Measurements from ENCODE around the gene COL11A1.

COL11A1 gene

DNA sequence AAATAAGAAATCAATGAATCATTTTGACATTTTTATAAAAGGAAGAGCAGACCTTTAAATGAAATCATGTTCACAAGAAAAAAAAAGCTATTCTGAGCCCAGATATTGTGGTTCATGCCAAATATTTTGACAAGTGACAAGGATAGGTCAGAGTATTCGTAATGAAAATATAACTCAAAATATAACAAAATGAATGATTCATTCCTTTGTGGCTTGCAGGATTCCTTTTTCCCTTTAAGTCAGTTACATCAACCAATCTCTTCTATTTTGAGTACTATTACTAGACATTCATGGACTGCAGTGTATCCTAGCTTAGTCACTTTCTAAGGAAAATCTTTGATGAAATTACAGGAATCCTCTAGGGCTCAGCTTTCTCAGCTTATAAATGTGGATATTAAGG is 188.7 kb downstream of the COL11A1 start:
- DNase-seq (ENCODE audit: low read depth in 2 of 2, low spot score in 1 of 2): no peak

DNA sequence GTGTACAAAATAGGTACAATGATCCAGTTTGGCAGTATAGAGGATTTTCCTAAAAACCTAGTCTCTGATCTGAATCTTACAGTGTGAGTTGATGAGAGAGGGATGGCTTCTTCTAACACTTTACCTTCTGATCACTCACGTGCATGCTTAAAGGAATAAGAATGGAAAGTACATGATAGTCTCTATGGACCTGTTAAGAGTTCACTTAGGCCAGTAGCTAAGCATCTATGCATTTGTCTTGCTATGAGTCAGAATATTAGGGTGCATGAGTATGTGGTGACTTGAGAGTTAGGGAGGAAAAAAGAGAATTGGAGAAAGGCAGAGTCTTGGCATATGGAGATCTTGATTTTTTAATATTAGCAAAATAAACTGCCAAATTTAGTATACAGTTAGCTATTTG is 206.3 kb downstream of the COL11A1 start:
- no peak for DNase-seq (ENCODE audit: low read depth in 2 of 2, low spot score in 1 of 2)

DNA sequence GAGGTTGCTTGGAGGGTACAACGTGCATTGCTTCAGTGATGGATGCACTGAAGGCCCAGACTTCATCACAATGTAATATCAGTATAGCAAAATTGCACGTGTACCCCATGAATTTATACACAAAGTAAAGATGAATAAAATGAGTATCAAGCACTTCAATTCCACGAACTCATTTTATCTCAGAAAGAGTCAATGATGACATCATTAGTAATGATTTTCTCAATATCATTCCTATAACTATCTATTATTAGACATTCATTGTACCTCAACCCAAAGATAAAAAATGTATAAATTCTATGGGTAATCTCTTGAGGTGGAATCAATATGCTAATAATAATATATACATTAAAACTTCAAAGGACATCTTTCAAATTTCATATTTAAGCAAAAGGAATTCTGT is 208.4 kb downstream of the COL11A1 start:
- DNase-seq (ENCODE audit: low read depth in 2 of 2, low spot score in 1 of 2): no peak

DNA sequence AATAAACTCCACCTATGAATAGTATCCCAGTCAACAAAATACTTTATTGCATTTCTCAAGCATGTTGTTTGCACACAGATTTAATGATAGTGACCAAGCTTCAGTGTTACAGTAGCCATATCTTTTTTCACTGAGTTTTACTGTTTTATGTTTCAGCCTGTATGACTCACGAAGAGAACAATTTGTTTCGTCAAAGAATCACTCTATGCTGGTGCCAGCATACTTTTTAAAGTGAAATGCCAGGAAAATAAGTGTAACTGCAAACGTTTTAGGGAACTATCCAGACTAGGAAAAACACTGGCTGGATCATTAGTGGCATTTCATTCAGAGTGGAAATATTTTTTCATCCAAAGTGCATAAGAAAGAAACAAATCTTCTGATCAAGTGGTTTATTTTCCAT is 210.8 kb downstream of the COL11A1 start:
- DNase-seq (ENCODE audit: low read depth in 2 of 2, low spot score in 1 of 2): no peak

DNA sequence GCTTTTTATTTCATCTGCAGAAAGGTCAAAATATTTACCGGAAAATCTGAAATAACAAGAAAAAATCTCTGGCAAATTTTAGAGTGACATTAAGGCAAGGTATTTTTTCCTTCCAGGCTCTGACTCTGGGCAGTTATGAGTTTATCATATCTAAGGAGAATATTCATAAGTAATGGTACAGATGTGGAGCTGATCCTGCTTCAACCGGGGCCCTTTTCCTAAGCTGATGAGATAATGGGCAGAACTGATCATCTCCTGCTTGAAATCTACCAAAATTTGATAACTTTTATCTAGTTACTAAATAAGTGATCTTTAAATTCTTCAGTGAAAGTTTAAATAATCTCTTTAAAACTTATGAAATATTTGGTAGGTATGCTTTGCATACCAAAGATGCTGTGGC is 211.6 kb downstream of the COL11A1 start:
- DNase-seq (ENCODE audit: low read depth in 2 of 2, low spot score in 1 of 2): no peak

DNA sequence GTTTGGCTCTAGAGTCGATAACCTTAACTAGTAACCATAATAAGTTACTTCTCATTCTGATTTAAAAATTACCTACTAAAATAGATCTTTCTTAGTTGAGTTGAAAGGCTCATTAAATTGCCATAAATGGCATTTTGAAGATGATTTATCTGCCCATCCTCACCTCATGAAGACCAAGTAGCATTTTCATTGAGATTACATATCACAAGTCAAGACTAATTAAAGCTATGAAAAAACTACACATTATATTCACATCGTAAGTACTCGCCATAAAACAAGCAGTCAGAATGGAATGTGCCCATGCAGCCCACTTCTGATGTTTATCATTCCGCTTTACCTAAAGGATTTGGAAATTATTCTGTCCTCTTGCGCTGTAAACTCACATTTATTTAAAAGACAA is 212.0 kb downstream of the COL11A1 start:
- no peak for DNase-seq (ENCODE audit: low read depth in 2 of 2, low spot score in 1 of 2)

DNA sequence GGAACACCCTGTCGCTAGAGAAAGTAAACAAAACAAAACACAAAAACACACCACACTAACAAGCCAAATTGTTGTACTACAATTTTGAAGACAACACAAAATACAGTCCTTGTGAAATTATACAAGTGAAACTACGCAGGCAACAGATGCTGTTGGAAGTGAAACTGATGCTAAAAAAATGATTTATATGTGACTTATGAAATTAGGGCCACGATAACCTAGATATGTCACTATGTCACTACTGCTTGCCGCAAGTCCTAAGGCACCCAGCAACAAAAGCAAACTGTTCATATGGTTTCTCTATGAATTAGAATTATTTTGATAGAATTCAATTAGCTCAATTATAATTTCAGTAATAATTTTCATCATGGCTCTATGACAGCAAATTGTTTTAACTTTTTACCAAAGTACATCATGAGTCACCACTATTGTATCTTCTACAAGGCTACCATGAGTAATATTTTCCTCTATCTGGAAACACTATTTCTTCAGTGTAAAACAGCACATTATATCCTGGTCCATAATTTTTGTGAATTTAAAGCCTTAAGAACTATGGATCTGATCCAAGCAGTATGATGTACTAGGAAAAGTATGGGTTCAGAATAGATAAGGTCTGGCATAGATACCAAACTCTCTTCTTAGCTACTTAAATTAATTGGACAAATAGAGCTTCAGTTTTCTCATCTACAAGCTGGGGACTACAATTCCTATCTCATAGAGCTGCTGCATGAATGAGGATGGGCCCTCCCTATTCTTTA is 216.3 kb downstream of the COL11A1 start:
- no peak for DNase-seq (ENCODE audit: low read depth in 2 of 2, low spot score in 1 of 2)

DNA sequence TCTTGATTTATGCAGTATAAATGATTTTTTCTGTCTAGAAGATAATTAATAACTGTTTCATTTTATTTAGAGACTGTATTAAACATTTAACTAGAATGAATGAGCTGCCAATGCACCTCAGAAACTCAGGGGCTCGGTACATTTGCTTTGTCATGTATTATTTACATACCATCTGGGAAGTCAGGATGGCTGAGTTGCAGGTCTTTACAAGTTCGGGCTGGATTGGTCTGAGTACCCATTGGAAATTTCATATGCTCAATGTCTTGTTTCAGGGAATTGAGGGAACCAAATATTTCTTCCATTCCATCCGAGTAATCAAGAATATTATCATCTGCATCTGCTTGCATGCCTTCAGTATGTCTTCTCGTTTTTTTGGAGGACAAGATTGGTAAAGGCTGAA is 221.7 kb downstream of the COL11A1 start:
- no peak for DNase-seq (ENCODE audit: low read depth in 2 of 2, low spot score in 1 of 2)

DNA sequence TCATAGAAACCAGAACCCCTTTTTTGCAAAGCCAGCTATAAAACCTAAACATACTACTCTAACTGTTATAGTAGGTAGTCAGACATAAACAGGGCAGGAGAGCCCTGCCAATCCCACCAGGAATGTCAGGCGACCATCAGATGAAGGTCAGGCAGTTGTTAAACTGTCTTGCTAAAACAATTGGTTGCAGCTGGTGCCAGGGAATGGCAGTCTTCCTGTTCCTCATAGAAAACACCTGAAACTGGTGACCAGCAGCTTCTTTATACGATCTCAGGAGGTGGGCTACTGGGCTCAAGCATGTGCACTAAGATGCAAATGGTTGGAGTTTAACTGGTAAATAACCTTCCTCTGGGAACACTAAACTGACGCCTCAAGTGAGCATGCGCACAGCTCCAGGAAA is 224.1 kb downstream of the COL11A1 start:
- no peak for DNase-seq (ENCODE audit: low read depth in 2 of 2, low spot score in 1 of 2)

DNA sequence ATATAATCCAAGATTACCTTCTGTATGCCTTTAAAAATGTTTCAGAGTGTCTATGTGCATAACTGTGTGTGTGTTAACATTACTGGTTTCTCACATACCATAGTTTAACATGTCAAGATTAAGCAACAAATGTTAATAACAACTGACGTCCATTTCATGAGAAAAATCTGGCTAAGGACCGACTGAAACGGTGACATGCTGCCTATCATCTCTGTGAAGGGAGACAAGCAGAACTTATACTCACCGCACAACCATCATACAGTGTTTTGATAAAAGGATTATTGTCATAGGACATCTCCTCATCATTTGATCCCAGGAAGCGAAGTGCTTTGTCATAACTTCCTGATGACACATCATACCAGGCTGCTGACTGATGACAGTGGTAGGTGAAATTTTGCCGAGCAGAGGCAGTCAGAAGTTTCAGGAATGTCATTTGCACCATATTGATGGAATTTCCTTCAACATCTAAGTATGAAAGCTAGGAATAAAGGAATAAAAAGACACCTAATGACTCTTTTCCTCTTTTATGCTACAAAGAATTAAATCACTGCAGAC is 228.8 kb downstream of the COL11A1 start:
- DNase-seq (ENCODE audit: low read depth in 2 of 2, low spot score in 1 of 2): no peak

DNA sequence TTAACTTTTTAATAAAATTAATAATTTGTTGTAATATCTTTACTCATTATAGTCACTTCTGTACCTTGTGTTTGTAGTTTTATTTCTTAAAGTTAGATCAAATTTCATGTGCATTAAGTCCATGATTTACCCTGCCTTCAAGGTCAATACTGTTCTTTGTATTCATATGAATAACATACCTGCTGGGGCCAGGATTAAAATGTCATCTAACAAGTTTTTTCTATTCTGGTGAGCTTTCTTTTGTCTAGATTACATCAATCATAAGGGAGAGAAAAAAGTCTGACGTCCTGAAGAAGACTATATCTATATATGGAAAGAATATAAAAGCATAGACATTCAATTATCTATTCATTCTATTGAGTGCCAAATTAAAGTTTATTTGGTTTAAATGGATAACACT is 232.6 kb downstream of the COL11A1 start:
- DNase-seq (ENCODE audit: low read depth in 2 of 2, low spot score in 1 of 2): no peak

DNA sequence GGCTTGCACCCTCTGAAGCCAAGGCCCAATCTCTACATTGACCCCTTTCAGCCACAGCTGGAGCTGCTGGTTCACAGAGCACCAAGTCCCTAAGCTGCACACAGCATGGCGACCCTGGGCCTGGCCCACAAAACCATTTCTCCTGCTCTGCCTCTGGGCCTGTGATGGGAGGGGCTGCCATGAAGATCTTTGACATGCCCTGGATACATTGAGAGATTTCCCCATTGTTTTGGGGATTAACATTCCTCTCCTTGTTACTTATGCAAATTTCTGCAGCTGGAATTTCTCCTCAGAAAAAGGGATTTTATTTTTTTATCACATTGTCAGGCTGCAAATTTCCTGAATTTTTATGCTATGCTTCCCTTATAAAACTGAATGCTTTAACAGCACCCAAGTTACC is 235.8 kb downstream of the COL11A1 start:
- DNase-seq (ENCODE audit: low read depth in 2 of 2, low spot score in 1 of 2): no peak

DNA sequence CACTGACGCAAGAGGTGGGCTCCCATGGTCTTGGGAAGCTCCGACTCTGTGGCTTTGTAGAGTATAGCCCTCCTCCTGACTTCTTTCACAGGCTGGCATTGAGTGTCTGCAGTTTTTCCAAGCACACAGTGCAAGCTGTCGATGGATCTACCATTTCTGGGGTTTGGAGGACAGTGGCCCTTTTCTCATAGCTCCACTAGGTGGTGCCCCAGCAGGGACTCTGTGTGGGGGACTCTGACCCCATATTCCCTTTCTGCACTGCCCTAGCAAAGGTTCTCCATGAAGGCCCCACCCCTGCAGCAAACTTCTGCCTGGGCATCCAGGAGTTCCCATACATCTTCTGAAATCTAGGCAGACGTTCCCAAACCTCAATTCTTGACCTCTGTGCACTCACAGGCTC is 236.2 kb downstream of the COL11A1 start:
- no peak for DNase-seq (ENCODE audit: low read depth in 2 of 2, low spot score in 1 of 2)

DNA sequence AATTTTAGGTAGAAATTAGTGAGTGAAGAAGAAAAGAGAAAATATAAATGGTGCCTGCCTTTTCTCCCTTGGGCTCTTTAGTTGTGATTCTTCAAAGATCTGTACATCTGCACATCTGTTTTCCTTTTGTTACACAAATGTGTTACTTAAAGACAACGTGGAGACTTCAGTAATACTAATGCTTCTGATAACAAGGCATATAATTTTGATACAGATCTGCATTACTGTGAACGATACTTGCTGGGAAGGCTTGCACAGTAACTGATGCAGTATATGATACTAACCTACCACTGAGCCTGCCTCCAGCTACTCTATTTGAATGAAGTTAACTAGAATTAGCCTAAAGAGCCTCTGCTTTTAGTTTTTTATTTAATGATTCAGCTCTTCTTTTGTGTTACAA is 244.6 kb downstream of the COL11A1 start:
- no peak for DNase-seq (ENCODE audit: low read depth in 2 of 2, low spot score in 1 of 2)

DNA sequence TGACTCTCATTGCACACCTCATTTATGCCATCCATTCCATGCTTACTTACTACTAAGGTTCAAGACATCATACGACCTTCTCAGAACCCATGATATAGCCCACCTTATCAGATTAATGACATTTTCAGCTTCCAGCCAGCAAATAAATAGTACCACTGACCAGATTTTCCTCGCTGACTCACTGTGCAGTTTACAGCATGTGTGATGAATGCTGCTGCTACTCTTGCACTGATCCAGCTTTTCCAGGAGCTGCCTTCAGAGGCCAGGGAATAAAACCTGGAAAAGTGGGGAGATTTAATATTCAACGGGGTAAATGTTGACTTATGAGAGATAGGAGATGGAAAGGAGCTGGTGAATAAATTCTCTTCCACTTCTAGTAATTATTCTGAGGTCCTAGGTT is 247.1 kb downstream of the COL11A1 start:
- DNase-seq (ENCODE audit: low read depth in 2 of 2, low spot score in 1 of 2): no peak

DNA sequence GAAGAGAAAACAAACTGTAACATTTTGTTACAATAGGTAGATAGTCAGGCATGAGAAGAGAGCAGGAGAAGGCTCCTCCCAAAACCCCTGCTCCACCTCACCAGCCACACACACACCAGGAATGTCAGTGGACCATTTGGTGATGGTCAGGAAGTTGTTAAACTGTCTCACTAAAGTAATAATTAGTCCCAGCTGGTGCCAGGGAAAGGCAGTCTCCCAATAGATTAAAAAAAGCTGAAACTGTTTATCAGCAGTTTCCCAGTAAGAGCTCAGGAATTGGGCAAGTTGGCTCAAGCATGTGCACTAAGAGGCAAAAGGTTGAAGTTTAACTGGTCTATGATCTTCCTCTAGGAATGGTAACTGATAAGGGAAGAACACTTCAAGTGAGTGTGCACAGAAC is 249.6 kb downstream of the COL11A1 start:
- no peak for DNase-seq (ENCODE audit: low read depth in 2 of 2, low spot score in 1 of 2)

DNA sequence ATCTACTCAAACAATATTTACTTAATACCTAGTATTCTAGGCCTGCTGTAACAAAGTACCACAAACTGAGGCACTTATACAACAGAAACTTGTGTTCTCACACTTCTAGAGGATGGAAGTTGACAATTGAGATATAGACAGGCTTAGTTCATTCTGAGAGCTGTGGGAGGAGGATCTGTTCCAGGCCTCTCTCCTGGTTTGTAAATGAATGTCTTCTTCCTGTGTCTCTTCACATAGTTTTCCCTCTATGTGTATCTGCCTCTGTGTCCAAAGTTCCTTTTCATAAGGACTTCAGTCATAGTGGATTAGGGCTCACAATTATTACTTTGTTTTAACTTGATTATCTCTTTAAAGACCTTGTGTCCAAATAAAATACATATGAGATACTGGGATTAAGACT is 251.1 kb downstream of the COL11A1 start:
- no peak for DNase-seq (ENCODE audit: low read depth in 2 of 2, low spot score in 1 of 2)

DNA sequence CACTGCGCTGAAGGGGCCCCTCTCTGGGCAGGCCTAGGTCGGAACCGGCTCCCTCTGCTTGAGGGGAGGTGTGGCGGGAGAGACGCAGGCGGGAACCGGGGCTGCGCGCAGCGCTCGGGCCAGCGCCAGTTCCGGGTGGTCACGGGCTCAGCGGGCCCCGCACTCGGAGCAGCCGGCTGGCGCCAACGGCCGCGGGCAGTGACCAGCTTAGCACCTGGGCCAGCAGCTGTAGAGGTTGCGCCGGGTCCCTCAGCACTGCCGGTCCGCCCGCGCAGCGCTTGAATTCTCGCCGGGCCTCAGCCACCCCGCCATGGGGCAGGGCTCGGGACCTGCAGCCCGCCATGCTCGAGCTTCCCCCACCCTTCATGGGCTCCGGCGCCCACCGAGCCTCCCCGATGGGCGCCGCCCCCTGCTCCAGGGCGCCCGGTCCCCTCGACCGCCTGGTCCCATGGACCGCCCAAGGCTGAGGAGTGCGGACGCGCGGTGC is 254.6 kb downstream of the COL11A1 start:
- no peak for DNase-seq (ENCODE audit: low read depth in 2 of 2, low spot score in 1 of 2)

DNA sequence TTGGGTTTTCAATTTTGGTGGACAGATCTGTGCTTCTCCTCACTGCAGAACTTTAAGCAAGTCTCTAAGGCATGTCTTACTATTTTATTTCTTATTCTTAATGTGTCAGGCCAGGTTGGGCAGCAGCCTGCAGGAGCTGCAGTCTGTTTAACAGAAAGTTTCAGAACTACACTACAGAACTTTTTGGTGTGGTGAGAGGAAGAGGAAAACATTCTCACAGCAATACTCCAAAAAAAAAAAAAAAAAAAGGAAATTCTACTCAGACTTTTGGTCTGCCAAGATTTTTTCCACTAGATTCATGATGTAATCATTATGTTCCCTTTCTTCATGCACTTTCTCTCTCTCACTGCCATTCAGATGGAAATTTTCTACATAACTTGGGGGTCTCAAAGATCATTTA is 255.2 kb downstream of the COL11A1 start:
- DNase-seq (ENCODE audit: low read depth in 2 of 2, low spot score in 1 of 2): no peak

DNA sequence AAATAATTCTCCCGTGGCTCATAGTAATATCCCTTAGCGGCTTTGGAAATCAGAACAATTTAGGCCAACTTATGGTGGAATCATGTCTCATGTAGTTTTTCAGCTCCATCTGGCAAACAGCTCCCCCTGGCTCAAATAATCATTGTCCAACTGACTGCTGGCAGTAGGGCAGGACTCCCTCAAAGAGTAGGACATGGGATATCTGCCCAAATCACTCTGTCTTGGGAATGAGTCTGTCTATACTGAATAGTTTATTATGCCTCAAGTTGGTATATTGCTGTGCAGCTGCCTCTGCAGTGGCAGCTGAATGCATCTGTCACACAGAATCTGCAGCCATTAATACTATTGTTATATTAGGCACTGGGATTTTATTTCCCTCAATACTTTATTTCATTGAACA is 255.7 kb downstream of the COL11A1 start:
- DNase-seq (ENCODE audit: low read depth in 2 of 2, low spot score in 1 of 2): no peak

DNA sequence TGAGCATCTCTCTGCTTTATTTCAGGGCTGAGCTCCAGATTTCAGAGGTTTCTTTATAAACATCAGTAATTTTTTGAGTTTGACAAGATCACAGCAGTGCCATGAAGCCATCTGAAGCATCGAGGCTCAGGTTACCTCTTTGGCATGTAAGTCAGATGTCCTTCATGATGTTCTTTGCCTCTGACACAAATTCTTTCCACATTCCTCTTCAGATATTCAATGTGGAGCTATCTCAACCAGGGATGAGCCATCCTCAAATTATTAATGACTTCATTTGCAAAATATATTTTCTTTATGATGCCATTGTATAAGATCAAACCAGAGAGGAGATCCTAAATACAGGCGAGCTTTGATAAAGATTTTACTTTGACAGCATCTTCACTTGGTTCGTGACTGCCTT is 256.7 kb downstream of the COL11A1 start:
- no peak for DNase-seq (ENCODE audit: low read depth in 2 of 2, low spot score in 1 of 2)

DNA sequence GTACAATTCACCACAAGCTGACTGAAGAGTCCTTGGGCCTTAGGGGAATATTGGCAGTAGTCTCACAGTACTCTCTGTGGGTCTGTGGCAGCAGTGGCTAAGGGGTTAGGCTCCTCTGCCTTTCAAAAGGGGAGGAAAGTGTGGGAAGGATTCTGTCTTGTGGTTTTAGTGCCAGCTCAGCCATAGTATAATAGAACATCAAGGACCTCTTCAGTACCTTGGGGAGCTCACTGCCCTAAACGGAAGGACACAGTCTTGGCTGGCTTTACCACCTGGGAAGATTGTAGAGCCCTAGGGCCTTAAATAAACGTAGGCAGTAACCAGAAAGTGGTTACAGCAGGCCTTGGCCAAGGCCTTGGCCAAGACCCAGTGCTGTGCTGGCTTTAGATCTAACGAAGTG is 265.7 kb downstream of the COL11A1 start:
- no peak for DNase-seq (ENCODE audit: low read depth in 2 of 2, low spot score in 1 of 2)

DNA sequence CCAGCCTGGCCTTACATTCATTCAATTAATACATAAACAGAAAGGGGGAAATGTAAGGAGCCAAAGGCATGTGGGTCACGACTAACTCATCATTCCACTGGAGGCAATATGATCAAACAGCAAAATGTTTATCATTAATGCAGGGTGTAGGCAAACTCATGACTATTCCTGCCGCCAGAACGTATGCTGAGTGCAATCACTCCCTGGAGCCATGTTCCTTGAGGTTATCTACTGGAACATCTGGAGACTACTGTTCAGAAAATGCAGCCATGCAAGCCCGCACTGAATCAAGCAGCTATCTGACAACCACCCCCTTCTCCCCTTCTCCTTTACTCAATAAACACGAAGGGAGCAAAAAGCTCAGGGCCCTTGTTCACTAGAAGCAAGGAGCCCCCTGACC is 267.6 kb downstream of the COL11A1 start:
- DNase-seq (ENCODE audit: low read depth in 2 of 2, low spot score in 1 of 2): no peak
